Measurements from ENCODE around the gene WBP2. TPM values are rescaled to one million over a fixed set of nuclear protein-coding genes. Genes with fewer than 3 reads are reported as not detected.

The WBP2 gene
- total and polyA plus RNA-seq, 2 of the 13 experiments (the other 11 are each of a cell fraction or from before 2014, with no cell fraction given), result 29.2 to 29.5 TPM

DNA sequence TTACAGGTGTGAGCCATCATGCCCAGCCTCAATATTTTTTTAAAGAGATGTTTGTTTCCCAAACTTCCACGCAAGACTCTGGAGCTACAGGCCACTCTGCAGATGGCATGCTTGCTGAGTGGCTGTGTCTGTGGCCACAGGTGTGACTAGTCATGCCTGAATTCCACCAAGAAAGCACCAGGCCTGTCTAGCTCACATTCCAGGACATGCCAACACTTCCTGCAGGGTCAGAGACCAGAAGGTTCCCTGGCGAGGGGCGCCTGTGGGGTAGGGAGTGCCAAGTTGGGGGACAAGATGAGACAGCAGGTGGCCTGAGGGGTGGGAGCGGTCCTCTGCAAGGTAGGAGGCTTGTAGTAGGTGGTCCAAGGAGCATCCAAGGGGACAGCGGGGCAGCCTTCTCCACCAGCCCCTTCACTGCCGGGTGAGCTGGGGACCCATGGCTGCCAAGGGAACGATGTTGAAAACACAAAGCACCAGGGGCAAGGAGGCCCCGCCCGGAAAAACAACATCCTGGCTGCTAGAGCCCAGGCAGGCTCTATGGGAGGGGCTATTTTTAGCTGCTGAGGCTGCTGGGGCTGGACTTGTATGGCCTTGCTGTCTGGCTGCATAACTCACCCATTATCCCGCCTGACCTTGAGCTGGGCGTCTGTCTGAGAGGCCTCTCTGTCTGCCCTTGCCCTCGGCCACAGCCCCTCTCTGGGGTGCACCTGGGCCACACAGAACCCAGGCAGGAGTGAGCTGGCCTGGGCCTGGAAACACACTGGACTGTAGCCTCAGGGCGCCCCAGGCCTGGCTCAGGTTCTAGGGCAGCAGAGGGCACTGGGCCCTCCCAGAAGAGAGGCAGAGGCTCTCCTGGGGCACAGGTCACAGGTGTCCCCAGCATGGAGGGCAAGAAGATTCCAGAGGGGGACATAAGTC, 17.6 kb upstream of the WBP2 start (continued):
- TF ChIP-seq ZFYVE20 (CRISPR knock-in tag; IDR thresholded peaks at IDR 0.05; ENCODE audit: borderline replicate concordance, low read depth) (no peak), ZFP1 (CRISPR knock-in tag; IDR thresholded peaks at IDR 0.05) (no peak), TGIF2 (CRISPR knock-in tag; IDR thresholded peaks at IDR 0.05) (peak; percentile 39; the same call in 1 of the 2 replicates), NFIC (IDR thresholded peaks at IDR 0.05; ENCODE audit: low read length) (peak; percentile 57; the same call in 1 of the 2 replicates), ZNF83 (CRISPR knock-in tag; IDR thresholded peaks at IDR 0.05; ENCODE audit: borderline replicate concordance) (no peak), SIN3A (IDR thresholded peaks at IDR 0.05; ENCODE audit: borderline replicate concordance, low read depth, low read length) (no peak; the same call in 1 of the 2 replicates), ZNF496 (CRISPR knock-in tag; IDR thresholded peaks at IDR 0.05; ENCODE audit: insufficient replicate concordance) (no peak), PCBP2 (optimal IDR thresholded peaks at IDR 0.05; ENCODE audit: low read depth, low read length, poor library complexity, severe bottlenecking) (no peak), ZNF7 (CRISPR knock-in tag; IDR thresholded peaks at IDR 0.05) (no peak), NFYB (CRISPR knock-in tag; IDR thresholded peaks at IDR 0.05) (no peak; the same call in 1 of the 2 replicates), ZNF557 (CRISPR knock-in tag; IDR thresholded peaks at IDR 0.05) (peak; percentile 37; the same call in 1 of the 2 replicates), ZC3H4 (CRISPR knock-in tag; IDR thresholded peaks at IDR 0.05; ENCODE audit: borderline replicate concordance) (no peak; the same call in 1 of the 2 replicates), DMAP1 (CRISPR knock-in tag; IDR thresholded peaks at IDR 0.05) (peak; percentile 91), NR2F2 (IDR thresholded peaks at IDR 0.05; ENCODE audit: borderline replicate concordance, low read depth) (peak; percentile 80), DNMT3B (CRISPR knock-in tag; conservative IDR thresholded peaks at IDR 0.05) (no peak; the same call in 1 of the 2 replicates), ZNF598 (CRISPR knock-in tag; IDR thresholded peaks at IDR 0.05; ENCODE audit: borderline replicate concordance) (peak; percentile 99), AHR (CRISPR knock-in tag; IDR thresholded peaks at IDR 0.05) (no peak), NFIB (CRISPR knock-in tag; IDR thresholded peaks at IDR 0.05; ENCODE audit: borderline replicate concordance) (no peak)
- TF ChIP-seq, protein P1, sequence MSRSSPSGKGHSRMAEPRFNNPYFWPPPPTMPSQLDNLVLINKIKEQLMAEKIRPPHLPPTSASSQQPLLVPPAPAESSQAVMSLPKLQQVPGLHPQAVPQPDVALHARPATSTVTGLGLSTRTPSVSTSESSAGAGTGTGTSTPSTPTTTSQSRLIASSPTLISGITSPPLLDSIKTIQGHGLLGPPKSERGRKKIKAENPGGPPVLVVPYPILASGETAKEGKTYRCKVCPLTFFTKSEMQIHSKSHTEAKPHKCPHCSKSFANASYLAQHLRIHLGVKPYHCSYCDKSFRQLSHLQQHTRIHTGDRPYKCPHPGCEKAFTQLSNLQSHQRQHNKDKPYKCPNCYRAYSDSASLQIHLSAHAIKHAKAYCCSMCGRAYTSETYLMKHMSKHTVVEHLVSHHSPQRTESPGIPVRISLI (CRISPR knock-in tag; IDR thresholded peaks at IDR 0.05; ENCODE audit: borderline replicate concordance), result peak; percentile 73; the same call in 1 of the 2 replicates
- TF ChIP-seq, protein P2, sequence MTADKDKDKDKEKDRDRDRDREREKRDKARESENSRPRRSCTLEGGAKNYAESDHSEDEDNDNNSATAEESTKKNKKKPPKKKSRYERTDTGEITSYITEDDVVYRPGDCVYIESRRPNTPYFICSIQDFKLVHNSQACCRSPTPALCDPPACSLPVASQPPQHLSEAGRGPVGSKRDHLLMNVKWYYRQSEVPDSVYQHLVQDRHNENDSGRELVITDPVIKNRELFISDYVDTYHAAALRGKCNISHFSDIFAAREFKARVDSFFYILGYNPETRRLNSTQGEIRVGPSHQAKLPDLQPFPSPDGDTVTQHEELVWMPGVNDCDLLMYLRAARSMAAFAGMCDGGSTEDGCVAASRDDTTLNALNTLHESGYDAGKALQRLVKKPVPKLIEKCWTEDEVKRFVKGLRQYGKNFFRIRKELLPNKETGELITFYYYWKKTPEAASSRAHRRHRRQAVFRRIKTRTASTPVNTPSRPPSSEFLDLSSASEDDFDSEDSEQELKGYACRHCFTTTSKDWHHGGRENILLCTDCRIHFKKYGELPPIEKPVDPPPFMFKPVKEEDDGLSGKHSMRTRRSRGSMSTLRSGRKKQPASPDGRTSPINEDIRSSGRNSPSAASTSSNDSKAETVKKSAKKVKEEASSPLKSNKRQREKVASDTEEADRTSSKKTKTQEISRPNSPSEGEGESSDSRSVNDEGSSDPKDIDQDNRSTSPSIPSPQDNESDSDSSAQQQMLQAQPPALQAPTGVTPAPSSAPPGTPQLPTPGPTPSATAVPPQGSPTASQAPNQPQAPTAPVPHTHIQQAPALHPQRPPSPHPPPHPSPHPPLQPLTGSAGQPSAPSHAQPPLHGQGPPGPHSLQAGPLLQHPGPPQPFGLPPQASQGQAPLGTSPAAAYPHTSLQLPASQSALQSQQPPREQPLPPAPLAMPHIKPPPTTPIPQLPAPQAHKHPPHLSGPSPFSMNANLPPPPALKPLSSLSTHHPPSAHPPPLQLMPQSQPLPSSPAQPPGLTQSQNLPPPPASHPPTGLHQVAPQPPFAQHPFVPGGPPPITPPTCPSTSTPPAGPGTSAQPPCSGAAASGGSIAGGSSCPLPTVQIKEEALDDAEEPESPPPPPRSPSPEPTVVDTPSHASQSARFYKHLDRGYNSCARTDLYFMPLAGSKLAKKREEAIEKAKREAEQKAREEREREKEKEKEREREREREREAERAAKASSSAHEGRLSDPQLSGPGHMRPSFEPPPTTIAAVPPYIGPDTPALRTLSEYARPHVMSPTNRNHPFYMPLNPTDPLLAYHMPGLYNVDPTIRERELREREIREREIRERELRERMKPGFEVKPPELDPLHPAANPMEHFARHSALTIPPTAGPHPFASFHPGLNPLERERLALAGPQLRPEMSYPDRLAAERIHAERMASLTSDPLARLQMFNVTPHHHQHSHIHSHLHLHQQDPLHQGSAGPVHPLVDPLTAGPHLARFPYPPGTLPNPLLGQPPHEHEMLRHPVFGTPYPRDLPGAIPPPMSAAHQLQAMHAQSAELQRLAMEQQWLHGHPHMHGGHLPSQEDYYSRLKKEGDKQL (CRISPR knock-in tag; IDR thresholded peaks at IDR 0.05; ENCODE audit: low read depth), result peak; percentile 82
- TF ChIP-seq, protein P3, sequence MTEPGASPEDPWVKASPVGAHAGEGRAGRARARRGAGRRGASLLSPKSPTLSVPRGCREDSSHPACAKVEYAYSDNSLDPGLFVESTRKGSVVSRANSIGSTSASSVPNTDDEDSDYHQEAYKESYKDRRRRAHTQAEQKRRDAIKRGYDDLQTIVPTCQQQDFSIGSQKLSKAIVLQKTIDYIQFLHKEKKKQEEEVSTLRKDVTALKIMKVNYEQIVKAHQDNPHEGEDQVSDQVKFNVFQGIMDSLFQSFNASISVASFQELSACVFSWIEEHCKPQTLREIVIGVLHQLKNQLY (CRISPR knock-in tag; IDR thresholded peaks at IDR 0.05), result peak; percentile 81; the same call in 1 of the 2 replicates
- TF ChIP-seq, protein P4, sequence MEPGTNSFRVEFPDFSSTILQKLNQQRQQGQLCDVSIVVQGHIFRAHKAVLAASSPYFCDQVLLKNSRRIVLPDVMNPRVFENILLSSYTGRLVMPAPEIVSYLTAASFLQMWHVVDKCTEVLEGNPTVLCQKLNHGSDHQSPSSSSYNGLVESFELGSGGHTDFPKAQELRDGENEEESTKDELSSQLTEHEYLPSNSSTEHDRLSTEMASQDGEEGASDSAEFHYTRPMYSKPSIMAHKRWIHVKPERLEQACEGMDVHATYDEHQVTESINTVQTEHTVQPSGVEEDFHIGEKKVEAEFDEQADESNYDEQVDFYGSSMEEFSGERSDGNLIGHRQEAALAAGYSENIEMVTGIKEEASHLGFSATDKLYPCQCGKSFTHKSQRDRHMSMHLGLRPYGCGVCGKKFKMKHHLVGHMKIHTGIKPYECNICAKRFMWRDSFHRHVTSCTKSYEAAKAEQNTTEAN (CRISPR knock-in tag; conservative IDR thresholded peaks at IDR 0.05), result peak; percentile 93

All from HepG2 (cell line).